H1 (cell line): ENCODE measurements around the gene BOK. TPM values are rescaled to one million over a fixed set of nuclear protein-coding genes. Genes with fewer than 3 reads are reported as not detected.

Experiments
- BRCA1 ChIP-seq: IDR thresholded peaks from 2 replicates; pipeline ENCODE4 v1.6.1; 2012; ENCODE audit warnings: low read depth, low read length, improper control_type of control experiment
- E2F6 ChIP-seq: IDR thresholded peaks from 2 replicates; pipeline ENCODE4 v1.6.1; 2012; ENCODE audit warnings: inconsistent platforms
- GABPA ChIP-seq: IDR thresholded peaks from 2 replicates; pipeline ENCODE4 v1.6.1; 2011; ENCODE audit warnings: mild to moderate bottlenecking, low read length, moderate library complexity, borderline replicate concordance; ENCODE audit not compliant: insufficient read depth
- SP1 ChIP-seq: IDR thresholded peaks from 2 replicates; pipeline ENCODE4 v1.6.1; 2011; ENCODE audit warnings: low read depth, low read length
- SUZ12 ChIP-seq: fragments of 200-600 bp; sonication (generic); IDR thresholded peaks from 2 replicates; pipeline ENCODE4 v1.6.1; 2012; ENCODE audit warnings: mild to moderate bottlenecking, inconsistent platforms, low read length, moderate library complexity, mixed read lengths
- polyA plus RNA-seq, 7 experiments: library from polyadenylated mRNA; depleted of rRNA in 3 of 7; stranded (reverse) in 5 of 7; unstranded in 2 of 7; fragments of >200 nt in 5 of 7; fragments of 200-250 nt in 2 of 7; gene quantifications; 1 replicate in 5 of 7; 2 replicates in 1 of 7; 4 replicates in 1 of 7; pipeline versions ENCODE4 v1.2.1 to v1.2.3, GENCODE V29; 2011 to 2013; ENCODE audit warnings: missing spikeins in 2 of 7, mixed read lengths in 2 of 7
- total RNA-seq: library from RNA; stranded (reverse); fragmentation: NEBNext Ultra II Directional; extraction: Animal tissue kit (Norgen Biotek cat#: 25700); gene quantifications from 2 replicates; pipeline ENCODE4 v1.2.1, GENCODE V29; 2021

Gene BOK
- total and polyA plus RNA-seq, 2 of the 8 experiments (the other 6 are each of a cell fraction or from before 2014, with no cell fraction given), result 33.7 to 37.6 TPM

GRCh38 chr2:241593271-241593670 is 34.7 kb downstream of the BOK start (continued):
- TF ChIP-seq E2F6 (no peak), SUZ12 (no peak), SP1 (no peak), GABPA (no peak), BRCA1 (no peak)
